BLaER1 (cell line): Measurements from ENCODE around the gene GINS2.

ENCODE experiments used
- H3K27ac ChIP-seq: shearing (Covaris generic); formaldehyde crosslinking; 2 replicates; pipeline ENCODE4 v1.8.1; 2022
- H3K27me3 ChIP-seq: shearing (Covaris generic); formaldehyde crosslinking; 2 replicates; pipeline ENCODE4 v1.8.1; 2022
- H3K36me3 ChIP-seq: shearing (Covaris generic); formaldehyde crosslinking; 2 replicates; pipeline ENCODE4 v1.8.1; 2022
- H3K4me1 ChIP-seq: shearing (Covaris generic); formaldehyde crosslinking; 2 replicates; pipeline ENCODE4 v1.8.1; 2022
- H3K4me2 ChIP-seq: shearing (Covaris generic); formaldehyde crosslinking; 2 replicates; pipeline ENCODE4 v1.8.1; 2022
- H3K4me3 ChIP-seq: shearing (Covaris generic); formaldehyde crosslinking; 2 replicates; pipeline ENCODE4 v1.8.1; 2022
- H3K9ac ChIP-seq: shearing (Covaris generic); formaldehyde crosslinking; 2 replicates; pipeline ENCODE4 v1.8.1; 2022
- H3K9me3 ChIP-seq: shearing (Covaris generic); formaldehyde crosslinking; 2 replicates; pipeline ENCODE4 v1.8.1; 2022
- H4K20me1 ChIP-seq: shearing (Covaris generic); formaldehyde crosslinking; 2 replicates; pipeline ENCODE4 v1.8.1; 2022
- Cebpa-rat ChIP-seq: shearing (Covaris generic); IDR thresholded peaks from 2 replicates; pipeline ENCODE4 v1.8.1; 2022

GINS2 gene

GRCh38 chr16:85696781-85697180, 8.0 kb upstream of the GINS2 start:
- Histone ChIP-seq H3K4me2 (no peak overlapping the region), H3K4me1 (peaks cover 28% of the 10 kb centered on the region), H3K9ac (no peak overlapping the region), H3K27ac (no peak overlapping the region), H3K9me3 (no peaks in the 10 kb centered on the region), H3K36me3 (peaks cover 4% of the 10 kb centered on the region; the same call in 1 of the 2 replicates), H4K20me1 (no peaks in the 10 kb centered on the region), H3K4me3 (no peak overlapping the region), H3K27me3 (no peaks in the 10 kb centered on the region)
- TF ChIP-seq Cebpa-rat: no peak

- Histone ChIP-seq H3K4me2 (peak overlapping the region; percentile 30), H3K9ac (peak overlapping the region; percentile 34; the same call in 1 of the 2 replicates), H3K9me3 (no peaks in the 10 kb centered on the region), H3K27me3 (no peaks in the 10 kb centered on the region), H3K4me1 (peaks cover 28% of the 10 kb centered on the region), H3K27ac (no peak overlapping the region), H3K36me3 (no peaks in the 10 kb centered on the region), H3K4me3 (no peak overlapping the region), H4K20me1 (no peaks in the 10 kb centered on the region)
- TF ChIP-seq Cebpa-rat: no peak
These were observed 6.7 kb upstream of the GINS2 start for GRCh38 chr16:85695196-85696128.

GRCh38 chr16:85690469-85691064, 1.8 kb upstream of the GINS2 start:
- H3K27me3 ChIP-seq: no peaks in the 10 kb centered on the region
- peaks cover 7% of the 10 kb centered on the region; the same call in 1 of the 2 replicates for H3K36me3 ChIP-seq
- H4K20me1 ChIP-seq: peaks cover 22% of the 10 kb centered on the region
- H3K4me1 ChIP-seq: peaks cover 48% of the 10 kb centered on the region
- no peak overlapping the region for H3K9ac ChIP-seq
- no peak overlapping the region for H3K27ac ChIP-seq
- no peak for TF ChIP-seq Cebpa-rat
- H3K4me3 ChIP-seq: no peak overlapping the region
- no peak overlapping the region for H3K4me2 ChIP-seq
- H3K9me3 ChIP-seq: no peaks in the 10 kb centered on the region

GRCh38 chr16:85689950-85690320, 1.2 kb upstream of the GINS2 start:
- Histone ChIP-seq H3K27me3 (no peaks in the 10 kb centered on the region), H3K4me2 (0 out of 2 replicates have a peak overlapping the region, but pooled peaks have one; percentile 85), H4K20me1 (peaks cover 27% of the 10 kb centered on the region), H3K9me3 (no peaks in the 10 kb centered on the region), H3K27ac (no peak overlapping the region), H3K9ac (no peak overlapping the region), H3K4me1 (peaks cover 47% of the 10 kb centered on the region), H3K4me3 (no peak overlapping the region), H3K36me3 (peaks cover 13% of the 10 kb centered on the region)
- no peak for TF ChIP-seq Cebpa-rat

- peaks cover 43% of the 10 kb centered on the region for H3K4me1 ChIP-seq
- H3K4me3 ChIP-seq: peak overlapping the region; percentile 88
- no peaks in the 10 kb centered on the region for H3K9me3 ChIP-seq
- no peak for TF ChIP-seq Cebpa-rat
- peaks cover 27% of the 10 kb centered on the region for H4K20me1 ChIP-seq
- no peak overlapping the region for H3K27ac ChIP-seq
- H3K9ac ChIP-seq: no peak overlapping the region
- peaks cover 18% of the 10 kb centered on the region for H3K36me3 ChIP-seq
- no peaks in the 10 kb centered on the region for H3K27me3 ChIP-seq
- peak overlapping the region; percentile 85 for H3K4me2 ChIP-seq
These were observed 663 bp upstream of the GINS2 start for GRCh38 chr16:85689285-85689949.

- Histone ChIP-seq H3K36me3 (peaks cover 32% of the 10 kb centered on the region), H3K4me1 (peaks cover 48% of the 10 kb centered on the region), H3K4me3 (peak overlapping the region; percentile 88), H3K27me3 (no peaks in the 10 kb centered on the region), H3K9me3 (no peaks in the 10 kb centered on the region), H3K27ac (peak overlapping the region; percentile 85), H4K20me1 (peaks cover 43% of the 10 kb centered on the region), H3K9ac (peak overlapping the region; percentile 87), H3K4me2 (peak overlapping the region; percentile 96)
- TF ChIP-seq Cebpa-rat: no peak
These were observed 893 bp downstream of the GINS2 start for GRCh38 chr16:85687651-85688471.

GRCh38 chr16:85686912-85687591, 1.7 kb downstream of the GINS2 start:
- H3K9me3 ChIP-seq: no peaks in the 10 kb centered on the region
- TF ChIP-seq Cebpa-rat: no peak
- H3K4me2 ChIP-seq: peak overlapping the region; percentile 96
- peaks cover 48% of the 10 kb centered on the region for H3K4me1 ChIP-seq
- H3K9ac ChIP-seq: peak overlapping the region; percentile 87; the same call in 1 of the 2 replicates
- no peaks in the 10 kb centered on the region for H3K27me3 ChIP-seq
- H3K27ac ChIP-seq: no peak overlapping the region
- peaks cover 40% of the 10 kb centered on the region for H3K36me3 ChIP-seq
- H3K4me3 ChIP-seq: peak overlapping the region; percentile 88; the same call in 1 of the 2 replicates
- H4K20me1 ChIP-seq: peaks cover 51% of the 10 kb centered on the region

- Histone ChIP-seq H4K20me1 (peaks cover 67% of the 10 kb centered on the region), H3K36me3 (peaks cover 58% of the 10 kb centered on the region), H3K9me3 (no peaks in the 10 kb centered on the region), H3K9ac (no peak overlapping the region; the same call in 1 of the 2 replicates), H3K27ac (no peak overlapping the region), H3K27me3 (no peaks in the 10 kb centered on the region), H3K4me3 (no peak overlapping the region), H3K4me1 (peaks cover 60% of the 10 kb centered on the region), H3K4me2 (peak overlapping the region; percentile 96; the same call in 1 of the 2 replicates)
- 0 out of 2 replicates have a peak, but pooled peaks have one; percentile 16 for TF ChIP-seq Cebpa-rat
These were observed 3.5 kb downstream of the GINS2 start for GRCh38 chr16:85685251-85685650.
